WTC11 (cell line): ENCODE data around the gene VCAN.

Experiments used
- E2F1 ChIP-seq: sonication (generic); formaldehyde crosslinking; IDR thresholded peaks from 2 replicates; pipeline ENCODE4 v1.8.0; 2022; ENCODE audit warnings: mild to moderate bottlenecking, missing genetic modification reagents
- E2F5 ChIP-seq: sonication (generic); formaldehyde crosslinking; IDR thresholded peaks from 2 replicates; pipeline ENCODE4 v1.8.1; 2022; ENCODE audit warnings: mild to moderate bottlenecking, moderate library complexity, missing genetic modification reagents
- KAT7 ChIP-seq: sonication (generic); formaldehyde crosslinking; IDR thresholded peaks from 2 replicates; pipeline ENCODE4 v1.8.1; 2023; ENCODE audit warnings: missing genetic modification reagents, mild to moderate bottlenecking, borderline replicate concordance
- TF ChIP-seq, protein P1 (sequence below): fragments of 200-600 bp; IDR thresholded peaks from 2 replicates; pipeline ENCODE4 v1.8.0; 2022; ENCODE audit warnings: antibody characterized with exemption
- TF ChIP-seq, protein P2 (sequence below): sonication (generic); formaldehyde crosslinking; IDR thresholded peaks from 2 replicates; pipeline ENCODE4 v1.8.1; 2023; ENCODE audit warnings: mild to moderate bottlenecking, missing genetic modification reagents, moderate library complexity

DNA sequence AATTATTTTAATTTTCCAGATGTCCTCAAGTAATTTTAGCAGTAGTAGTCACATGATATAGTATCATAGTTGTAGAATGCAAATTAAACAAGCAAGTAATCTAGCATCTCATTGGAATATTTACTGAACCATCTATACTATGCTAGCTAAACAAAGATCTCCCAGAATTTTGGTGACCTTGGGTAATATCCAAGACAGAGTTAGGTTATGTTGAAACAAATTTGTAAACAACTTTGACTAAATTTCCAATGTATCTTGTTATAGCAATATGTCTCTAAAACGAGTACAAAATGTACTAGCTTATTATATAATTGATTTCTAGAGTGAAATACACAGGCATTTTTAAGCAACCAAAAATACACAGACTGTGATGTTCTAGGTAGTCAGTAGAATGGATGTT, 41.5 kb downstream of the VCAN start:
- TF ChIP-seq, protein P1, sequence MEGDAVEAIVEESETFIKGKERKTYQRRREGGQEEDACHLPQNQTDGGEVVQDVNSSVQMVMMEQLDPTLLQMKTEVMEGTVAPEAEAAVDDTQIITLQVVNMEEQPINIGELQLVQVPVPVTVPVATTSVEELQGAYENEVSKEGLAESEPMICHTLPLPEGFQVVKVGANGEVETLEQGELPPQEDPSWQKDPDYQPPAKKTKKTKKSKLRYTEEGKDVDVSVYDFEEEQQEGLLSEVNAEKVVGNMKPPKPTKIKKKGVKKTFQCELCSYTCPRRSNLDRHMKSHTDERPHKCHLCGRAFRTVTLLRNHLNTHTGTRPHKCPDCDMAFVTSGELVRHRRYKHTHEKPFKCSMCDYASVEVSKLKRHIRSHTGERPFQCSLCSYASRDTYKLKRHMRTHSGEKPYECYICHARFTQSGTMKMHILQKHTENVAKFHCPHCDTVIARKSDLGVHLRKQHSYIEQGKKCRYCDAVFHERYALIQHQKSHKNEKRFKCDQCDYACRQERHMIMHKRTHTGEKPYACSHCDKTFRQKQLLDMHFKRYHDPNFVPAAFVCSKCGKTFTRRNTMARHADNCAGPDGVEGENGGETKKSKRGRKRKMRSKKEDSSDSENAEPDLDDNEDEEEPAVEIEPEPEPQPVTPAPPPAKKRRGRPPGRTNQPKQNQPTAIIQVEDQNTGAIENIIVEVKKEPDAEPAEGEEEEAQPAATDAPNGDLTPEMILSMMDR: no peak
- TF ChIP-seq KAT7 (no peak), E2F5 (CRISPR knock-in tag) (no peak), E2F1 (no peak)
- TF ChIP-seq, protein P2, sequence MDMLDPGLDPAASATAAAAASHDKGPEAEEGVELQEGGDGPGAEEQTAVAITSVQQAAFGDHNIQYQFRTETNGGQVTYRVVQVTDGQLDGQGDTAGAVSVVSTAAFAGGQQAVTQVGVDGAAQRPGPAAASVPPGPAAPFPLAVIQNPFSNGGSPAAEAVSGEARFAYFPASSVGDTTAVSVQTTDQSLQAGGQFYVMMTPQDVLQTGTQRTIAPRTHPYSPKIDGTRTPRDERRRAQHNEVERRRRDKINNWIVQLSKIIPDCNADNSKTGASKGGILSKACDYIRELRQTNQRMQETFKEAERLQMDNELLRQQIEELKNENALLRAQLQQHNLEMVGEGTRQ (CRISPR knock-in tag): no peak
